ENCODE results near the gene HPS6. TPM values are rescaled to one million over a fixed set of nuclear protein-coding genes. Genes with fewer than 3 reads are reported as not detected.

The HPS6 gene
- total RNA-seq, 1 donor from 2014 or later, result 33.0 TPM

- DNase-seq (ENCODE audit: low read depth), result no peak
- TF ChIP-seq, protein P1, sequence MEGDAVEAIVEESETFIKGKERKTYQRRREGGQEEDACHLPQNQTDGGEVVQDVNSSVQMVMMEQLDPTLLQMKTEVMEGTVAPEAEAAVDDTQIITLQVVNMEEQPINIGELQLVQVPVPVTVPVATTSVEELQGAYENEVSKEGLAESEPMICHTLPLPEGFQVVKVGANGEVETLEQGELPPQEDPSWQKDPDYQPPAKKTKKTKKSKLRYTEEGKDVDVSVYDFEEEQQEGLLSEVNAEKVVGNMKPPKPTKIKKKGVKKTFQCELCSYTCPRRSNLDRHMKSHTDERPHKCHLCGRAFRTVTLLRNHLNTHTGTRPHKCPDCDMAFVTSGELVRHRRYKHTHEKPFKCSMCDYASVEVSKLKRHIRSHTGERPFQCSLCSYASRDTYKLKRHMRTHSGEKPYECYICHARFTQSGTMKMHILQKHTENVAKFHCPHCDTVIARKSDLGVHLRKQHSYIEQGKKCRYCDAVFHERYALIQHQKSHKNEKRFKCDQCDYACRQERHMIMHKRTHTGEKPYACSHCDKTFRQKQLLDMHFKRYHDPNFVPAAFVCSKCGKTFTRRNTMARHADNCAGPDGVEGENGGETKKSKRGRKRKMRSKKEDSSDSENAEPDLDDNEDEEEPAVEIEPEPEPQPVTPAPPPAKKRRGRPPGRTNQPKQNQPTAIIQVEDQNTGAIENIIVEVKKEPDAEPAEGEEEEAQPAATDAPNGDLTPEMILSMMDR (IDR thresholded peaks at IDR 0.05; ENCODE audit: insufficient read depth, low read length, poor library complexity, severe bottlenecking), result no peak
- H3K4me3 ChIP-seq (ENCODE audit: low read depth, low read length), result peak overlapping the region; percentile 61
- H3K36me3 ChIP-seq (ENCODE audit: control insufficient read depth, insufficient read depth, low read length), result no peaks in the 10 kb centered on the region
- no peaks in the 10 kb centered on the region for H3K27me3 ChIP-seq (ENCODE audit: control insufficient read depth, insufficient read depth, low read length)
These were observed 49.1 kb downstream of the HPS6 start for GRCh38 chr10:102113956-102114857.

DNA sequence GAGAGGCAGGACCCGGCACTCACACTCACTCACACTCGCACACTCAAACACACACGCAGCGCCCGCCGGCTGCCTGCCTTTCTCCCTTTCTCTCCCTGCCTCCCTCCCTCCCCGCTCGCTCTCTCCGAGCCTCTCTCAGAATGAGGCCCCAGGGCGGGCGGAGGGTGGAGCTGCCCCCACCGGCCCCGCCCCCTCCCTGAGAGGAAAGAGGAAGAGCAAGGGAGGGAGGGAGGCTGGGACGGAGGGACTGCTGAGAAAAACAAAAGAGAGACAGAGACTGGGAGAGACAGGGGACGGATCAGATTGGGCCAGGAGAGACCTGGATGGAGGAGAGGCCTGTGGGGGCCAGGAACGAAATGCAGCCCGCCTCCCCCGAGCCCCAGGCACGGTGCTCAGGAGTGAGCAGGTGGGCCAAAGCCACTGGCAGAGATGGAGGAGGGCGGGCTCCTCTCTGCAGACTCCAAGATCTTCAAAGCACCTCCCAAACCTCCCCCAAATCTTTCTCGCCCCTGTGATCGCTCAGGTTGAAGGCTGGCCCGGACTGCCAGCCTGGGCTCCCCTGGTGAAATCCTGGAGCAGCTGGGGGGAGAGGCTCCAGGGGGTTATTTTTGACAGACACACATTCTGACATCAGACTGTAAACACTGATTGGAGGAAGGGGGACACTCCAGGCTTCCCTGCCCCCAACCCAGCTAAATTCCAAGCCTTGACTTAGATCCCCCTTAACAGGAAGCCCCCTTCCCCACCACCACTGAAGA lies 49.9 kb downstream of the HPS6 start:
- no peak for DNase-seq (ENCODE audit: low read depth)
- H3K36me3 ChIP-seq (ENCODE audit: control insufficient read depth, insufficient read depth, low read length), result no peaks in the 10 kb centered on the region
- no peaks in the 10 kb centered on the region for H3K27me3 ChIP-seq (ENCODE audit: control insufficient read depth, insufficient read depth, low read length)
- H3K4me3 ChIP-seq (ENCODE audit: low read depth, low read length), result peak overlapping the region; percentile 61
- TF ChIP-seq, protein P1 (IDR thresholded peaks at IDR 0.05; ENCODE audit: insufficient read depth, low read length, poor library complexity, severe bottlenecking), result no peak

DNA sequence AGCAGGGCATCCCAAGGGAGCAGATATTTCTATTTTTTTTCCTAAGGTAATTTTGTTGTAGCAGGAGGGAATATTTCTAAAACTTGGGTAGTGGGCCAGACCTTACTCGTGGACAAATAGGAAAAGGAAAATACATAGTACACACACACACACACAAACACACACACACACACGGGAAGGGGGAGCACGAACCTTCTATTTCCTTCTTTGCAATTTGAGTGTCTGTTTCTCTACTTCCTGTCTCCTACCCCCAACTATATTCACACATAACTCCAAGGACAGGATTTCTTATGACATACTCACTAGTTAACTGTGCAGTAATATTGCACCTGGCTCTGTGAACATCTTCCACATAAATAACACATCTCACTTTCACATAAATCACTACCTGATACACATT lies 50.6 kb downstream of the HPS6 start:
- Histone ChIP-seq H3K36me3 (ENCODE audit: control insufficient read depth, insufficient read depth, low read length) (no peaks in the 10 kb centered on the region), H3K4me3 (ENCODE audit: low read depth, low read length) (no peak overlapping the region), H3K27me3 (ENCODE audit: control insufficient read depth, insufficient read depth, low read length) (no peaks in the 10 kb centered on the region)
- TF ChIP-seq, protein P1 (IDR thresholded peaks at IDR 0.05; ENCODE audit: insufficient read depth, low read length, poor library complexity, severe bottlenecking), result no peak
- DNase-seq (ENCODE audit: low read depth), result no peak

- Histone ChIP-seq H3K4me3 (ENCODE audit: low read depth, low read length) (no peak overlapping the region), H3K27me3 (ENCODE audit: control insufficient read depth, insufficient read depth, low read length) (no peaks in the 10 kb centered on the region), H3K36me3 (ENCODE audit: control insufficient read depth, insufficient read depth, low read length) (no peaks in the 10 kb centered on the region)
- DNase-seq (ENCODE audit: low read depth), result no peak
- TF ChIP-seq, protein P1 (IDR thresholded peaks at IDR 0.05; ENCODE audit: insufficient read depth, low read length, poor library complexity, severe bottlenecking), result no peak
These were observed 51.5 kb downstream of the HPS6 start for GRCh38 chr10:102116656-102117055.

Other genes starting within 250 kb of the HPS6 start
- gene OGA, start 246.9 kb upstream of the HPS6 start, total RNA-seq, result 72.8 and 78.9 TPM in 2 replicates
- gene KCNIP2, start 221.5 kb upstream of the HPS6 start, total RNA-seq, result 0.29 and 0.48 TPM in 2 replicates
- gene ARMH3, start 9.2 kb upstream of the HPS6 start, total RNA-seq, result 10.7 and 11.1 TPM in 2 replicates
- 46.8 and 56.0 TPM in 2 replicates for gene LDB1, start 55.0 kb downstream of the HPS6 start, total RNA-seq
- 27.0 and 30.5 TPM in 2 replicates for gene PPRC1, start 67.7 kb downstream of the HPS6 start, total RNA-seq
- gene NOLC1, start 87.0 kb downstream of the HPS6 start, total RNA-seq, result 92.3 and 97.1 TPM in 2 replicates
- gene ELOVL3, start 160.9 kb downstream of the HPS6 start, total RNA-seq, result 0.55 and 1.1 TPM in 2 replicates
- 0.14 and 0.21 TPM in 2 replicates for gene PITX3, start 176.2 kb downstream of the HPS6 start, total RNA-seq
- 36.7 and 40.9 TPM in 2 replicates for gene GBF1, start 180.2 kb downstream of the HPS6 start, total RNA-seq